SK-N-SH (cell line): ENCODE measurements around the gene DHODH. TPM values are rescaled to one million over a fixed set of nuclear protein-coding genes. Genes with fewer than 3 reads are reported as not detected.

Source experiments
- CTCF ChIA-PET: fragments of 300-600, 350-600 bp; formaldehyde crosslinking; extraction: SDS; loops from one replicate; lab custom pipeline; 2021; lab: Yijun Ruan, JAX
- POLR2A ChIA-PET: fragments of 350-600 bp; sonication (Branson Sonifier 250); formaldehyde crosslinking; extraction: SDS; loops from one replicate; lab custom pipeline; 2020; ENCODE audit warnings: antibody characterized with exemption, inconsistent platforms; lab: Yijun Ruan, JAX
- DNase-seq: peaks from one replicate; pipeline ENCODE4 v3.0.0; 2012
- H2AFZ ChIP-seq: fragments of 200-600 bp; sonication (generic); 2 replicates; pipeline ENCODE4 v1.8.1; 2016; ENCODE audit warnings: antibody characterized with exemption, mild to moderate bottlenecking, low read depth
- H3F3A ChIP-seq: fragments of 200-600 bp; sonication (generic); replicated peaks from 2 replicates; pipeline ENCODE3; 2016; ENCODE audit warnings: antibody characterized with exemption, mild to moderate bottlenecking; ENCODE audit not compliant: insufficient read depth
- H3K27ac ChIP-seq, 2 experiments: fragments of 200-500 bp in 1 of 2; fragments of 200-600 bp in 1 of 2; sonication (Bioruptor generic) in 1 of 2; sonication (generic), shearing (Covaris generic) in 1 of 2; 2 replicates each; pipeline versions ENCODE4 v1.5.1 to v1.6.1; 2014 to 2016; ENCODE audit warnings: low read depth in 2 of 2, inconsistent platforms in 1 of 2, low read length in 1 of 2, mild to moderate bottlenecking in 1 of 2, mixed read lengths in 1 of 2
- H3K27me3 ChIP-seq: fragments of 200-600 bp; sonication (generic), shearing (Covaris generic); 2 replicates; pipeline ENCODE4 v1.6.1; 2016; ENCODE audit warnings: mixed run types; ENCODE audit not compliant: insufficient read depth
- H3K36me3 ChIP-seq, 2 experiments: fragments of 200-500 bp in 1 of 2; fragments of 200-600 bp in 1 of 2; sonication (Bioruptor generic) in 1 of 2; sonication (generic) in 1 of 2; replicated peaks in 1 of 2; 2 replicates each; pipeline versions ENCODE3 to v1.5.1; 2014 to 2016; ENCODE audit warnings: low read length in 1 of 2, mild to moderate bottlenecking in 1 of 2; ENCODE audit not compliant: insufficient read depth in 2 of 2, control insufficient read depth in 1 of 2
- H3K4me1 ChIP-seq, 2 experiments: fragments of 200-500 bp in 1 of 2; fragments of 200-600 bp in 1 of 2; sonication (Bioruptor generic) in 1 of 2; sonication (generic), shearing (Covaris generic) in 1 of 2; 2 replicates each; pipeline versions ENCODE4 v1.5.1 to v1.6.1; 2014 to 2016; ENCODE audit warnings: low read depth in 1 of 2, low read length in 1 of 2, mixed run types in 1 of 2; ENCODE audit not compliant: insufficient read depth in 2 of 2, control insufficient read depth in 1 of 2
- H3K4me2 ChIP-seq: fragments of 200-600 bp; sonication (generic), shearing (Covaris generic); 2 replicates; pipeline ENCODE4 v1.6.1; 2017; ENCODE audit warnings: mixed run types
- H3K4me3 ChIP-seq, 2 experiments: fragments of 200-500 bp in 1 of 2; fragments of 200-600 bp in 1 of 2; sonication (Bioruptor generic) in 1 of 2; sonication (generic), shearing (Covaris generic) in 1 of 2; 2 replicates each; pipeline versions ENCODE4 v1.5.1 to v1.8.1; 2014 to 2016; ENCODE audit warnings: low read depth in 2 of 2, inconsistent platforms in 1 of 2, low read length in 1 of 2, mild to moderate bottlenecking in 1 of 2, mixed read lengths in 1 of 2, moderate library complexity in 1 of 2
- H3K79me2 ChIP-seq: fragments of 200-600 bp; sonication (generic); 2 replicates; pipeline ENCODE4 v1.8.1; 2017; ENCODE audit warnings: mild to moderate bottlenecking; ENCODE audit not compliant: insufficient read depth
- H3K9ac ChIP-seq: fragments of 200-600 bp; sonication (generic); 2 replicates; pipeline ENCODE4 v1.6.1; 2017; ENCODE audit warnings: mixed run types
- H3K9me2 ChIP-seq: fragments of 200-600 bp; sonication (generic); 2 replicates; pipeline ENCODE4 v1.6.1; 2017; ENCODE audit warnings: mixed run types
- H3K9me3 ChIP-seq: fragments of 200-600 bp; sonication (generic); 2 replicates; pipeline ENCODE4 v1.6.1; 2017; ENCODE audit warnings: mixed run types, mild to moderate bottlenecking, moderate library complexity
- H4K20me1 ChIP-seq: fragments of 200-600 bp; sonication (generic); 2 replicates; pipeline ENCODE4 v1.6.1; 2017; ENCODE audit warnings: mild to moderate bottlenecking, mixed run types; ENCODE audit not compliant: insufficient read depth
- CHD2 ChIP-seq: fragments of 150-350 bp; IDR thresholded peaks from 2 replicates; pipeline ENCODE4 v1.6.1; 2018; ENCODE audit warnings: low read length; ENCODE audit not compliant: partially characterized antibody
- CTCF ChIP-seq: fragments of 200-600 bp; sonication (generic); IDR thresholded peaks from 2 replicates; pipeline ENCODE4 v1.6.1; 2017; ENCODE audit warnings: antibody characterized with exemption, mild to moderate bottlenecking, moderate library complexity
- ELF1 ChIP-seq: IDR thresholded peaks from 2 replicates; pipeline ENCODE4 v1.4.0; 2012
- EP300 ChIP-seq, 2 experiments: IDR thresholded peaks; 2 replicates each; pipeline versions ENCODE4 v1.4.0 to v1.6.1; 2012; ENCODE audit warnings: borderline replicate concordance in 1 of 2, low read depth in 1 of 2, low read length in 1 of 2
- EZH2phosphoT487 ChIP-seq: fragments of 200-600 bp; sonication (generic); IDR thresholded peaks from 2 replicates; pipeline ENCODE4 v1.6.1; 2017; ENCODE audit warnings: low read depth, mixed run types, mild to moderate bottlenecking, antibody characterized with exemption, moderate library complexity, borderline replicate concordance
- FOXJ3 ChIP-seq: sonication (generic); formaldehyde crosslinking; IDR thresholded peaks from 2 replicates; pipeline ENCODE4 v1.5.1; 2020; ENCODE audit warnings: mild to moderate bottlenecking, missing genetic modification reagents
- IRF3 ChIP-seq: fragments of 150-350 bp; IDR thresholded peaks from 2 replicates; pipeline ENCODE4 v1.6.1; 2016; ENCODE audit warnings: mild to moderate bottlenecking, low read depth, low read length
- JUND ChIP-seq: IDR thresholded peaks from 2 replicates; pipeline ENCODE4 v1.4.0; 2012
- MAX ChIP-seq: IDR thresholded peaks from 2 replicates; pipeline ENCODE4 v1.4.0; 2012; ENCODE audit warnings: low read depth
- POLR2AphosphoS5 ChIP-seq: IDR thresholded peaks from 2 replicates; pipeline ENCODE4 v1.6.1; 2012; ENCODE audit warnings: low read depth, low read length
- RAD21 ChIP-seq: IDR thresholded peaks from 2 replicates; pipeline ENCODE4 v1.6.1; 2012; ENCODE audit warnings: mild to moderate bottlenecking, low read length
- RFX5 ChIP-seq: IDR thresholded peaks from 2 replicates; pipeline ENCODE4 v1.6.1; 2012; ENCODE audit warnings: mild to moderate bottlenecking, improper control_type of control experiment, low read length
- SIN3A ChIP-seq: IDR thresholded peaks from 2 replicates; pipeline ENCODE4 v1.6.1; 2012; ENCODE audit warnings: low read depth, mild to moderate bottlenecking, low read length, moderate library complexity, borderline replicate concordance
- TAF1 ChIP-seq: IDR thresholded peaks from 2 replicates; pipeline ENCODE4 v1.6.1; 2012; ENCODE audit warnings: low read depth, mild to moderate bottlenecking, low read length, moderate library complexity, borderline replicate concordance
- TCF12 ChIP-seq: IDR thresholded peaks from 2 replicates; pipeline ENCODE4 v1.4.0; 2012
- TEAD4 ChIP-seq: IDR thresholded peaks from 2 replicates; pipeline ENCODE4 v1.4.0; 2012; ENCODE audit warnings: mild to moderate bottlenecking, borderline replicate concordance; ENCODE audit not compliant: insufficient read depth
- USF2 ChIP-seq: fragments of 150-350 bp; IDR thresholded peaks from 2 replicates; pipeline ENCODE4 v1.6.1; 2017; ENCODE audit warnings: antibody characterized with exemption, low read length, low read depth, borderline replicate concordance
- YY1 ChIP-seq: IDR thresholded peaks from 2 replicates; pipeline ENCODE4 v1.4.0; 2012; ENCODE audit warnings: low read depth, mild to moderate bottlenecking
- WGBS: methylation state at CpG from one replicate; pipeline ENCODE4 v1.1.6; 2017; ENCODE audit warnings: low lambda C conversion rate; 5-methylcytosine and 5-hydroxymethylcytosine counted together
- polyA plus RNA-seq, 3 experiments: library from polyadenylated mRNA; depleted of rRNA; stranded (reverse); fragments of >200 nt; gene quantifications; 2 replicates each; pipeline ENCODE4 v1.2.3, GENCODE V29; 2012
- TF ChIP-seq, protein P1 (sequence below): IDR thresholded peaks from 2 replicates; pipeline ENCODE4; 2012
- TF ChIP-seq, protein P2 (sequence below): IDR thresholded peaks from 2 replicates; pipeline ENCODE4 v1.4.0; 2012; ENCODE audit warnings: low read depth, borderline replicate concordance

DHODH gene
- polyA plus RNA-seq, 1 of the 3 experiments (the other 2 are of a cell fraction) = 10.9 TPM

DNA sequence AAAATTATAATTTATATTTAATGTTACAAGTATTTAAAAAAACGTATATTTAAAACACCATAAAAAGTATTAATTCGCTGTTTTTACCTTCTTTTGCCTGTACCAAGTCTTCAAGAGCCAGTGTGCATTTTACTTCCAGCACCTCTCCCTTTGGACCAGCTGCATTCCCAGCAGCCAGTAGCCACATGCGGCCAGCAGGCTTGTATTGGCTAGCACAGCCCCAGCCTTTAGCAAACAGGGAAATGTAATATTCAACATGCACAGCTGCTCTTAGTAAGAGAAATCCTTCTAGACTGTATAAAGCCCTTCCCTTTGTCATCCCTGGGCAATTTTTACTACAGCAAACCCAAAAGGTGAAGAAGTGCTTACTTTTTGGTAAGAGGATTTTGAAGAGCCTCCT lies 6.6 kb downstream of the DHODH start:
- DNase-seq = no peak
- Histone ChIP-seq H3K27ac (no peak overlapping the region), H2AFZ (no peak overlapping the region), H4K20me1 (no peaks in the 10 kb centered on the region), H3K4me1 (no peaks in the 10 kb centered on the region; a peak in 1 of 4 replicates), H3K79me2 (peaks cover 3% of the 10 kb centered on the region; the same call in 1 of the 2 replicates), H3K36me3 (peaks cover 3 to 36% of the 10 kb centered on the region in 2 experiments), H3K9me2 (no peaks in the 10 kb centered on the region), H3K9me3 (no peaks in the 10 kb centered on the region), H3K4me2 (no peak overlapping the region), H3K4me3 (no peak overlapping the region), H3K27me3 (no peaks in the 10 kb centered on the region), H3K9ac (no peak overlapping the region), H3F3A (no peaks in the 10 kb centered on the region)
- WGBS = 81% methylated on average over 3 of the region's 3 CpGs
- POLR2A ChIA-PET = no interaction called here
- no peak for TF ChIP-seq CTCF
- TF ChIP-seq RFX5 = no peak
- no peak for TF ChIP-seq USF2
- TF ChIP-seq IRF3 = no peak
- TF ChIP-seq YY1 = no peak
- TF ChIP-seq ELF1 = no peak
- no peak for TF ChIP-seq EP300 (IDR thresholded peaks at IDR 0.05; ENCODE audit: borderline replicate concordance in 1 of 2, low read depth in 1 of 2, low read length in 1 of 2)
- no peak for TF ChIP-seq TAF1
- no peak for TF ChIP-seq SIN3A
- no peak for TF ChIP-seq POLR2AphosphoS5
- no peak for TF ChIP-seq CHD2
- no peak for TF ChIP-seq TCF12
- no peak for TF ChIP-seq FOXJ3 (CRISPR knock-in tag)
- no peak for TF ChIP-seq RAD21
- no peak for TF ChIP-seq MAX
- TF ChIP-seq, protein P1, sequence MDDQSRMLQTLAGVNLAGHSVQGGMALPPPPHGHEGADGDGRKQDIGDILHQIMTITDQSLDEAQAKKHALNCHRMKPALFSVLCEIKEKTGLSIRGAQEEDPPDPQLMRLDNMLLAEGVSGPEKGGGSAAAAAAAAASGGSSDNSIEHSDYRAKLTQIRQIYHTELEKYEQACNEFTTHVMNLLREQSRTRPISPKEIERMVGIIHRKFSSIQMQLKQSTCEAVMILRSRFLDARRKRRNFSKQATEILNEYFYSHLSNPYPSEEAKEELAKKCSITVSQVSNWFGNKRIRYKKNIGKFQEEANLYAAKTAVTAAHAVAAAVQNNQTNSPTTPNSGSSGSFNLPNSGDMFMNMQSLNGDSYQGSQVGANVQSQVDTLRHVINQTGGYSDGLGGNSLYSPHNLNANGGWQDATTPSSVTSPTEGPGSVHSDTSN = no peak
- no peak for TF ChIP-seq TEAD4
- no peak for TF ChIP-seq EZH2phosphoT487
- TF ChIP-seq JUND = no peak
- TF ChIP-seq, protein P2, sequence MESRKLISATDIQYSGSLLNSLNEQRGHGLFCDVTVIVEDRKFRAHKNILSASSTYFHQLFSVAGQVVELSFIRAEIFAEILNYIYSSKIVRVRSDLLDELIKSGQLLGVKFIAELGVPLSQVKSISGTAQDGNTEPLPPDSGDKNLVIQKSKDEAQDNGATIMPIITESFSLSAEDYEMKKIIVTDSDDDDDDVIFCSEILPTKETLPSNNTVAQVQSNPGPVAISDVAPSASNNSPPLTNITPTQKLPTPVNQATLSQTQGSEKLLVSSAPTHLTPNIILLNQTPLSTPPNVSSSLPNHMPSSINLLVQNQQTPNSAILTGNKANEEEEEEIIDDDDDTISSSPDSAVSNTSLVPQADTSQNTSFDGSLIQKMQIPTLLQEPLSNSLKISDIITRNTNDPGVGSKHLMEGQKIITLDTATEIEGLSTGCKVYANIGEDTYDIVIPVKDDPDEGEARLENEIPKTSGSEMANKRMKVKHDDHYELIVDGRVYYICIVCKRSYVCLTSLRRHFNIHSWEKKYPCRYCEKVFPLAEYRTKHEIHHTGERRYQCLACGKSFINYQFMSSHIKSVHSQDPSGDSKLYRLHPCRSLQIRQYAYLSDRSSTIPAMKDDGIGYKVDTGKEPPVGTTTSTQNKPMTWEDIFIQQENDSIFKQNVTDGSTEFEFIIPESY = no peak
- CTCF ChIA-PET = no interaction called here
